Fibroblast of mammary gland (primary cell): Measurements from ENCODE around the gene ZNF555.

Source experiments
- DNase-seq: peaks from one replicate; pipeline ENCODE4 v3.0.0-alpha.2; 2010; ENCODE audit warnings: low read depth
- H3K4me3 ChIP-seq: 2 replicates; pipeline ENCODE4 v1.5.1; 2011; ENCODE audit warnings: low read depth, mild to moderate bottlenecking, low read length, moderate library complexity; ENCODE audit not compliant: control insufficient read depth
- CTCF ChIP-seq: conservative IDR thresholded peaks from 2 replicates; pipeline ENCODE4 v1.5.1; 2011; ENCODE audit warnings: low read depth, low read length, inconsistent platforms; ENCODE audit not compliant: control insufficient read depth, insufficient read depth

Gene ZNF555

GRCh38 chr19:2796659-2797266 lies 44.5 kb upstream of the ZNF555 start:
- no peak overlapping the region for H3K4me3 ChIP-seq
- no peak for TF ChIP-seq CTCF

GRCh38 chr19:2797280-2797679 lies 44.0 kb upstream of the ZNF555 start:
- no peak for DNase-seq
- no peak for TF ChIP-seq CTCF
- no peak overlapping the region for H3K4me3 ChIP-seq

More at GRCh38 chr19:2796659-2797266, 44.5 kb upstream of the ZNF555 start:
- no peak for DNase-seq

GRCh38 chr19:2798158-2798685 lies 43.1 kb upstream of the ZNF555 start:
- no peak for TF ChIP-seq CTCF
- DNase-seq: no peak
- no peak overlapping the region for H3K4me3 ChIP-seq

GRCh38 chr19:2798733-2799132 lies 42.5 kb upstream of the ZNF555 start:
- H3K4me3 ChIP-seq: no peak overlapping the region
- peak; percentile 23 for DNase-seq
- no peak for TF ChIP-seq CTCF

GRCh38 chr19:2799273-2800020 lies 41.8 kb upstream of the ZNF555 start:
- DNase-seq: no peak
- TF ChIP-seq CTCF: no peak
- no peak overlapping the region for H3K4me3 ChIP-seq

- no peak for TF ChIP-seq CTCF
- DNase-seq: no peak
- H3K4me3 ChIP-seq: no peak overlapping the region
These were observed 40.8 kb upstream of the ZNF555 start for GRCh38 chr19:2800506-2800905.

GRCh38 chr19:2802826-2803225 lies 38.4 kb upstream of the ZNF555 start:
- no peak for TF ChIP-seq CTCF
- no peak overlapping the region for H3K4me3 ChIP-seq
- no peak for DNase-seq
